GM12892 (cell line): ENCODE data around the gene RBM34.

Source experiments
- POLR2A ChIP-seq: IDR thresholded peaks from 2 replicates; pipeline ENCODE4 v1.6.1; 2011; ENCODE audit warnings: low read depth, low read length, control low read depth
- POLR2AphosphoS5 ChIP-seq: IDR thresholded peaks from 2 replicates; pipeline ENCODE4 v1.6.1; 2011; ENCODE audit warnings: low read depth, low read length, control low read depth
- TAF1 ChIP-seq: IDR thresholded peaks from 2 replicates; pipeline ENCODE4 v1.6.1; 2011; ENCODE audit warnings: low read depth, mild to moderate bottlenecking, control low read depth, low read length, borderline replicate concordance

GRCh38 chr1:235124111-235124510 is 36.9 kb downstream of the RBM34 start:
- TF ChIP-seq POLR2AphosphoS5 = no peak
- no peak for TF ChIP-seq POLR2A
- TF ChIP-seq TAF1 = no peak
